A549 treated with AZD9567 at 1 μM for 4 hours (cell line): ENCODE results near the gene SERTAD4. TPM values are rescaled to one million over a fixed set of nuclear protein-coding genes. Genes with fewer than 3 reads are reported as not detected.

Experiments used
- total RNA-seq: library from RNA; stranded (reverse); fragments of 200-300 nt; extraction: Qiagen RNA extraction; gene quantifications from 5 replicates; pipeline ENCODE4 v1.2.3, GENCODE V29; 2022; ENCODE audit not compliant: insufficient read depth

Gene SERTAD4
- 0.42 to 0.78 TPM (median 0.63 TPM) in 4 of 5 replicates, not detected in the other for total RNA-seq

GRCh38 chr1:210232511-210233215, at the start of gene SERTAD4:
Gene SERTAD4 (plus strand): TSS chr1:210232796. CDS start chr1:210237961, 5,165 bp downstream.

Other genes starting within 250 kb of the SERTAD4 start
- 1.5 to 3.7 TPM (median 1.7 TPM) in 5 replicates for gene HHAT, start 96.1 kb downstream of the SERTAD4 start, total RNA-seq